Fibroblast of upper back skin (primary cell): Measurements from ENCODE around the gene TMEM87B.
"Not testable (repeated sequence)": the region's sequence is repeated elsewhere in the genome, so short reads cannot be mapped to it uniquely, and the experiment has no call there.

ENCODE experiments used
- DNase-seq: peaks from one replicate; pipeline ENCODE4 v3.0.0-alpha.2; 2013

TMEM87B gene

GRCh38 chr2:112033600-112033999, 21.5 kb upstream of the TMEM87B start:
- peak; percentile 42 for DNase-seq

DNA sequence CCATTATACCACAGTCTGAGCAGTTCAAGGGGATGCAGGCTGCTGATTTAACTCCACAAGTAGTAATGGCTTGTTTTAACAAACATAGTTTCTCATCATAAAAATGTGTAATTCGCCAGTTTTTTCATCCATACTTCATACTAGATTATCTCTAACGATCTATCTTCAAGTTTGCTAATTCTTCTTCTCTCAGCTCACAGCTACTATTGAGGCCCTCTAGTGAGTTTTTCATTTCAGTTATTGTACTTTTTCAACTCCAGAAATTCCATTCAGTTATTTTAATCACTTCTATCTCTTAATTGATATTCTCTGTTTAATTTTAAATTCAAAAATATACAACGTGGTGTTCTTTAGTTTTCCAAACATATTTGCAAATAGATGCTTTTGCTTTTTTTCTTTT, 20.1 kb upstream of the TMEM87B start:
- no peak for DNase-seq

DNA sequence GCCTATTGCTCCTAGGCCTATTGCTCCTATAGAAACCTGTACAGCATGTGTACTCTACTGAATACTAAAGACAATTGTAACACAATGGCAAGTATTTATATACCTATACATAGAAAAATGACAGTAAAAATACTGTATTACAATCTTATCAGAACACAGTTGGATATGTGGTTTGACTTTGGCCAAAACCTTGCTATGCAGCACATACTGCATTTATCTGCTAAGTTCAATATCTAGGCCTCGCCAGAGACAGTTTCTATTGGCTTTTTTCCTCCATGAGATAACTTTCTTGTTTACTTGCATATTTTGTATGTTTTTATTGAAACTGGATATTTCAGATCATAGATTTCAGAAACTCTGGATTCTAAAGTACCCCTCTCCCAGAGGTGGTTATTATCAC, 19.3 kb upstream of the TMEM87B start:
- no peak for DNase-seq

- not testable (repeated sequence) for DNase-seq
Measured at GRCh38 chr2:112039556-112039955, 15.5 kb upstream of the TMEM87B start.

- DNase-seq: not testable (repeated sequence)
Measured at GRCh38 chr2:112040066-112040465, 15.0 kb upstream of the TMEM87B start.

DNA sequence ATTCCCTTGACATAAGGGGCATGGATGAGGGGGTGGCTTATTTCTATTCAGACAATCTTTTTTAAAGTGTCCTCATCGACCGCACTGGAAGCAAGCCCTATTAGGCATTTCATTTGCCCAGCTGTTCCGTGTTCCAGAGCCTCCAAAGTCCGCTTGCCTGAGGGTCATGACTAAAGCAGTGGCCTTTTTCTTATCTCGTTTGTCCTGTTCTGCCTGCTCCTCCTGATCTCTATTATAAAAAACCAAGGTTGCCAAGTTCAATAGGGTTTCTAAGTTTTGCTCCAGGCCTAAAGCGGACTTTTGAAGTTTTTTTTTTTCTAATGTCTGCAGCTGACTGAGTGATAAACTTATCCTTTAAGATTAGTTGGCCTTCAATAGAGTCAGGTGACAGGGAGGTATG, 13.6 kb upstream of the TMEM87B start:
- DNase-seq: not testable (repeated sequence)

GRCh38 chr2:112045446-112046014, 9.5 kb upstream of the TMEM87B start:
- DNase-seq: no peak

- no peak for DNase-seq
Measured at GRCh38 chr2:112046231-112046630, 8.8 kb upstream of the TMEM87B start.

- DNase-seq: no peak
Measured at GRCh38 chr2:112047537-112048235, 7.4 kb upstream of the TMEM87B start.

- no peak for DNase-seq
Measured at GRCh38 chr2:112048236-112048592, 6.9 kb upstream of the TMEM87B start.

GRCh38 chr2:112048887-112049286, 6.2 kb upstream of the TMEM87B start:
- DNase-seq: peak; percentile 52

GRCh38 chr2:112050316-112050715, 4.8 kb upstream of the TMEM87B start:
- no peak for DNase-seq

DNA sequence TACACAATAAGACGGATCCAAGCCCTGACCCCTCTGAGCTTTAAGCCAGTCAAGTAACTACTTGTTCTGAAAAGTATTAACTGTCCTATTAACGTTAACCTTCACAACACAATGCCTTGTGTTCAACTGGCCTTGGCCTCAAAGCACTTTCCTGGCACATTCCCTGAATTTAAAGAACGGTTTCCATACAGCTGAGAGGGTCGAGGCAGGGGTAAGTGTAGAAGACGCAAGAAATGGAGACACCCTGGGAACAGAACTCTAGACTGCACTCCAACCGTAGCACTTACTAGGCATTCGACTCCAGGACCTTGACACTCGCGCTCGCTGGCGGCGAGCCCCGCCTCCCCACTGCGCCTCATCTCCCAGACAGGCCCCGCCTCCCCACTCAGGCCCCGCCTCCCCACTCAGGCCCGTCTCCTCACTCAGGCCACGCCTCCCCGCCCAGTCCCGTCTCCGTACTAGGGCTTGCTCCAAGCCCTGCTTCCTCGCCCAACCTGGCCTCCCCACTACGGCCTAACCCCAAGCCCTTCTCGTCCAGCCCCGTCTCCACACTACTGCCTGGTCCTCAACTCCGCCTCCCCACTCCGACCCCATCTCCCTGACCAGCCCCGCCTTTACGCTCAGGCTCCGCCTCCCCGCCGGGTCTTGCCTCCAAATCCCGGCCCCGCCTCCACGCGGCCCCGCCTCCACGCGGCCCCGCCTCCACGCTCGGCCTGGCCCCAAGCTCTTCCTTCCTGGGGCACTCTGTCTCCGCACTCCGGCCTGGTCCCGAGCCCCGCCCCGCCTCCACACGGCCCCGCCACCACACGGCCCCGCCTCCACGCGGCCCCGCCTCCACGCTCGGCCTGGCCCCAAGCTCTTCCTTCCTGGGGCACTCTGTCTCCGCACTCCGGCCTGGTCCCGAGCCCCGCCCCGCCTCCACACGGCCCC, 887 bp upstream of the TMEM87B start:
- DNase-seq: peak; percentile 95

DNA sequence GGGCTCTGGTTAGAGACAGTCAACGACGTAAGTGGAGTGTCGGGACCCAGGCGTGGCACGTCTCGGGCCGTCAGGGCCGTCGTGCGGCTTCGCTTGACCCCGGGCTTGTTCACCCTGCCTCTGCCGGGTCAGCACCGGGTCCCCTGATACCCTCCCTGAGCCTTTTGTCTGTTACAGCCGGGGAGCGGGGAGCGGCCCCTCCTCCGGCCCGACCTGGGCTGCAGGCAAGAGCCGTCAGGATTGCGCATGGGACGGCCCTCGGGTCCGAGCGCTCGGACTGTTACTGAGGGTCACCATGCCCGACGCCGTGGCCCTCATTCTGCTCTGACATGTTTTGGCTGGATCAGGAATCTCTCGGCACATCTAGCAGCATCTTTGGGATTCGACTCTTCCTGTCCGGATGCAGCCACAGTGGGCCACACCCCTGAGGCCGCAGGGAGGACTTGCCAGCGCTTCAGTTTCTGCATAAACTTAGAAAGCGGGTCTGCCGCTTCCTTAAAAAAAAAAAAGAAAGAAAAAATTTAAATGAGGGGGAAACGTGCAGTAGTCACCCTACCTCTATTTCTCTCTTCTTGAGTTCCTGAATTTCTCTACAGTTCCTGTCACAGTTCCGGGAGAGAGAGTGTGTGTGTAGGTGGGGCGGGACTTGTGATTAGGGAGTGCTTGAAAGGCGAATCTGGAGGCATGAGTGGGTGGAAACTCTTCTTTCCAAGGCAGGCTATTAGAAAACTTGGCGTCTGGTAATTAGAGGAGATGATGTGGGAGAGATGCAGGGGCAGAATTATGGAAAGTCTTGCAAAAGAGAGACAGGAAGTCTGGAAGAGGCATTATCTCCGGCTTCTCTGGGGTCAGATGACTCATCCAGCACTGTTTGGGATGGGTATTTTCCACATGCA, 909 bp downstream of the TMEM87B start:
- DNase-seq: peak; percentile 91

DNA sequence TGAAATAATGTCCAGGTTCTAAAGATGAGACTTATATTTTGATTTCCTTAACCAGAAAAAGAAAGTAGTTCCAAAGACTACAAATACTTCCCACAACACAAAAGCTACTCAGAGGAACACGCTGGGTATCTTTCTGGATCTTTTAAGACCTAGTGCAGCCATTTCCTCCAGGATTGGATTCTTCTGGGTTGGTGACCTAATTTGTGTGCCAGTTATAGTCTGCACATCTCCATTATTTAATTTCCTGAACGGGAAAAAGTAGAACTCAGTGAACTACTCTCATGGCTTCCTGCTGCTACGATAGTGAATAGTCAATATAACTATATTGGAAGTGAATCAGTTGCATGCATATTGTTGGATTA, 1.5 kb downstream of the TMEM87B start:
- no peak for DNase-seq

- no peak for DNase-seq
Measured at GRCh38 chr2:112059671-112060070, 4.6 kb downstream of the TMEM87B start.

GRCh38 chr2:112061299-112061698, 6.2 kb downstream of the TMEM87B start:
- no peak for DNase-seq

DNA sequence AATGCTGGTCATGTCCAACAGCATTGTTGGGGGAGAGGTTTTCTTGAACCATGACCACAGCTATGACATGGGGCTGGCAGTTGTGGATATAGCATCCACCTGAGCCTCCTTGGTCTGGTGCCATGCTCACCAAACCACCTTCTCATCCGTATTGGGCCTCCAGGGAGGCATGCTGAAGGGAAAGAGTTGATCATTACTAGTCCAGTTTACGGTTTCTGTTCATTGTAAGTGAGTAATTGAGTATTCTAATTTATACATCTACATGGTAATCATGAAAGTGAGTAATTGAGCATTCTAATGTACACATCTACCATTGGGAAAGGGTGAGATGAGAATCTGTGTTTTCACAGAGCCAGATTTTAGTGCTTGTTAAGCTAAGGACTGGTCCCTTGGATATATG, 6.8 kb downstream of the TMEM87B start:
- no peak for DNase-seq

DNA sequence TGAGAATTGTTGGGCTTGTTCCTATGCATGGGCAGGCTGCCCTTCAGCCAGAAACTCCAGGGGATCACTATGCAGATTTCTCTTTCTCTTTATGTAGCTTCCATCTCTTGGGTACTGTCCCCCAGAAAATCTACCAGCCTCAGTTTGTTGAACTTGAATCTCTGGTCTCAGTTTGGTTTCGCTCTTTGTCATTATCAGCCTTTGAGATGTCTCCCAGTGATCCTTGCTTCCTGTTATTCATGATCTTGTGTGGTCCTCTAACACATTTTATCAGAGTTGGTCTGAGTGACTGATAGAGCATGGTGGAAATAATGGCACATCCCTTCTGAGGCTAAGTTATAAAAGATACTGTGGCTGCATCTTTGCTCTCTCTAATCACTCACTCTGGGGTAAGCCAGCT, 7.8 kb downstream of the TMEM87B start:
- DNase-seq: no peak

GRCh38 chr2:112065486-112065885, 10.4 kb downstream of the TMEM87B start:
- DNase-seq: no peak

GRCh38 chr2:112065966-112066365, 10.9 kb downstream of the TMEM87B start:
- peak; percentile 76 for DNase-seq

DNA sequence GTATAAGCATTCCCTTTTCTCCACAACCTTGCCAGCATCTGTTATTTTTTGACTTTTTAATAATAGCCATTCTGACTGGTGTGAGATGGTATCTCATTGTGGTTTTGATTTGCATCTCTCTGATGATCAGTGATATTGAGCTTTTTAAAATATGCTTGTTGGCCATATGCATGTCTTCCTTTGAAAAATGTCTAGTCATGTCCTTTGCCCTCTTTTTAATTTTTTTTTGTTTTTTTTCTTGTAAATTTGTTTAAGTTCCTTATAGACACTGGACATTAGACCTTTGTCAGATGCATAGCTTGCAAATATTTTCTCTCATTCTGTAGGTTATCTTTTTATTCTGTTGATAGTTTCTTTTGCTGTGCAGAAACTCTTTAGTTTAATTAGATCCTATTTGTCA, 14.7 kb downstream of the TMEM87B start:
- not testable (repeated sequence) for DNase-seq

GRCh38 chr2:112073875-112074274, 18.8 kb downstream of the TMEM87B start:
- no peak for DNase-seq
